Naive thymus-derived CD4-positive, alpha-beta T cell (primary cell): Measurements from ENCODE around the gene SLC8A3. TPM values are rescaled to one million over a fixed set of nuclear protein-coding genes. Genes with fewer than 3 reads are reported as not detected.

Experiments used
- ATAC-seq: fragments of 150-1000 bp; cut with Tn5 transposase; 2 replicates; pipeline ENCODE4 v1.10.0; 2021; ENCODE audit warnings: mild to moderate bottlenecking, moderate library complexity
- CTCF ChIA-PET: fragments of 350-600 bp; sonication (Branson Sonifier 250); formaldehyde crosslinking; loops from one replicate; lab custom pipeline; 2021; ENCODE audit warnings: antibody characterized with exemption; lab: Charles Lee
- POLR2A ChIA-PET: fragments of 350-600 bp; sonication (Branson Sonifier 250); formaldehyde crosslinking; loops from one replicate; lab custom pipeline; 2021; ENCODE audit warnings: antibody characterized with exemption, inconsistent platforms; lab: Charles Lee
- DNase-seq, 9 donors: peaks; one replicate each; pipeline versions ENCODE4 v3.0.0 to v3.0.0-alpha.2; 2020 to 2022; ENCODE audit warnings: mixed read lengths in 1 of 9
- H3K27ac ChIP-seq: one replicate; pipeline ENCODE4 v1.7.0; 2013; ENCODE audit warnings: mild to moderate bottlenecking, low read depth, low read length, moderate library complexity
- H3K27me3 ChIP-seq, 2 donors: one replicate each; pipeline ENCODE4 v1.7.0; 2013; ENCODE audit warnings: low read length in 2 of 2, mild to moderate bottlenecking in 2 of 2, moderate library complexity in 2 of 2; ENCODE audit not compliant: control insufficient read depth in 2 of 2, insufficient read depth in 2 of 2
- H3K36me3 ChIP-seq, 3 experiments: 1 replicate in 2 of 3; 2 replicates in 1 of 3; pipeline ENCODE4 v1.7.0; 2013; ENCODE audit warnings: low read length in 3 of 3, mild to moderate bottlenecking in 3 of 3, moderate library complexity in 1 of 3; ENCODE audit not compliant: insufficient read depth in 3 of 3, control insufficient read depth in 2 of 3
- H3K4me1 ChIP-seq, 2 donors: one replicate each; pipeline ENCODE4 v1.7.0; 2013; ENCODE audit warnings: low read length in 2 of 2, mild to moderate bottlenecking in 2 of 2, moderate library complexity in 1 of 2; ENCODE audit not compliant: control insufficient read depth in 2 of 2, insufficient read depth in 2 of 2
- H3K4me3 ChIP-seq: 2 replicates; pipeline ENCODE4 v1.7.0; 2013; ENCODE audit warnings: mild to moderate bottlenecking, low read length
- H3K9me3 ChIP-seq, 3 experiments: 1 replicate in 2 of 3; 2 replicates in 1 of 3; pipeline ENCODE4 v1.7.0; 2013; ENCODE audit warnings: low read length in 3 of 3; ENCODE audit not compliant: control insufficient read depth in 2 of 3
- H3K27ac Mint-ChIP-seq, 9 donors: one replicate each; pipeline ENCODE4 v1.8.0; 2020 to 2022; ENCODE audit warnings: mixed read lengths in 9 of 9, mild to moderate bottlenecking in 8 of 9, moderate library complexity in 5 of 9, inconsistent platforms in 2 of 9
- H3K27me3 Mint-ChIP-seq, 5 donors: one replicate each; pipeline ENCODE4 v1.8.0; 2021 to 2022; ENCODE audit warnings: mixed read lengths in 5 of 5, mild to moderate bottlenecking in 1 of 5
- H3K36me3 Mint-ChIP-seq, 5 donors: one replicate each; pipeline ENCODE4 v1.8.0; 2020 to 2022; ENCODE audit warnings: mixed read lengths in 5 of 5, mild to moderate bottlenecking in 3 of 5, inconsistent platforms in 1 of 5
- H3K4me1 Mint-ChIP-seq, 7 donors: one replicate each; pipeline ENCODE4 v1.8.0; 2020 to 2022; ENCODE audit warnings: mixed read lengths in 7 of 7, mild to moderate bottlenecking in 3 of 7, inconsistent platforms in 1 of 7
- H3K4me3 Mint-ChIP-seq, 10 donors: one replicate each; pipeline ENCODE4 v1.8.0; 2020 to 2022; ENCODE audit warnings: mild to moderate bottlenecking in 10 of 10, mixed read lengths in 10 of 10, moderate library complexity in 6 of 10, inconsistent platforms in 2 of 10
- H3K9me3 Mint-ChIP-seq, 11 donors: one replicate each; pipeline ENCODE4 v1.8.0; 2020 to 2022; ENCODE audit warnings: mixed read lengths in 11 of 11, mild to moderate bottlenecking in 4 of 11, inconsistent platforms in 1 of 11, moderate library complexity in 1 of 11
- intact Hi-C, 2 donors: fragments of 100-400 bp; cut with micrococcal nuclease; formaldehyde crosslinking; loops; one replicate each; pipeline ENCODE4 v1.15.1; 2023
- polyA plus RNA-seq, 2 donors: library from polyadenylated mRNA; unstranded; fragments of 300-500 nt; fragmentation: Illumina TruSeq; gene quantifications; one replicate each; pipeline ENCODE4 v1.2.3, GENCODE V29; 2021
- total RNA-seq, 6 experiments: library from RNA in 5 of 6; stranded (reverse) in 5 of 6; gene quantifications; 1 replicate in 5 of 6; 2 replicates in 1 of 6; pipeline ENCODE4 v1.2.3 and lab custom pipeline; 2021 to 2026

Gene SLC8A3
- total and polyA plus RNA-seq, 7 experiments from 2014 or later = 0.13 to 0.47 (median 0.31) TPM; not detected in 4

DNA sequence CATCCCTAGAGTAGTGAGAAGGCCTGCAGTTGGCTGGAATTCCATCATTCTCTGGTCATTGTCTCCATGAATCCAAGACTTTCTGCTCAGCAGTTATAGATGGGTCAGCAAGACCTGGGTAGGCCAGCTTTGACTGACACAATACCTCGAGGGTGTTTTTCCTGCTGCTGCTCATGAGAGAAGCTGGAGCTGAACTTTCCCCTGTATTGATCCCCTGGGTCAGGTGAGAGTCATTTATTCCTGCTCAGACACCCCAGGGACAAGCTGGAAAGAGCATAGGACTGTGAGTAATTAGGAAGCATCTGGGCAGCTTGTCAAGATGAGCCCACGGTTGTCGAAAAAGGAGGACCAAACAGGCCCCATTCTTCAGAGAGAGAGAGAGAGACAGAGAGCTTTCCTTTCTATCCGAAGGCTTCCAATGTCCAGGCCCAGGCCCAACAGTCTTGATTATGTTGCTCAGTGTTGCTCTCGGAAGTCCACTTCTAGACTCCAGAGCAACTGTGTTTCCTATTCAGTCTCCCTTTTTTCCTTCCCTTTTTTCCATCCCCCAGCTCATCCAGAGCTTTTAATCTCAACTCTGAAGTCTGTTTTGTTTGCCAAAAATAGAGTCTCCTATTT lies 131.1 kb downstream of the SLC8A3 start:
- ATAC-seq (no peak), DNase-seq (no peak)
- peaks cover 0 to 13% (median 3%) of the 10 kb centered on the region in 11 donors for H3K9me3 Mint-ChIP-seq
- peaks cover 5 to 29% (median 19%) of the 10 kb centered on the region in 5 donors for H3K27me3 Mint-ChIP-seq
- no peak overlapping the region for H3K27ac Mint-ChIP-seq
- no peaks in the 10 kb centered on the region for H3K27me3 ChIP-seq
- no peak overlapping the region for H3K4me3 ChIP-seq
- intact Hi-C loops = no loop called here
- ChIA-PET CTCF (no interaction called here), POLR2A (no interaction called here)
- peaks cover 0 to 6% (median 1%) of the 10 kb centered on the region in 7 donors for H3K4me1 Mint-ChIP-seq
- H3K4me3 Mint-ChIP-seq = no peak overlapping the region
- H3K27ac ChIP-seq = no peak overlapping the region
- no peaks in the 10 kb centered on the region for H3K4me1 ChIP-seq
- H3K36me3 ChIP-seq = no peaks in the 10 kb centered on the region
- H3K36me3 Mint-ChIP-seq = no peaks in the 10 kb centered on the region
- H3K9me3 ChIP-seq = no peaks in the 10 kb centered on the region

- ATAC-seq = no peak
- intact Hi-C loops = no loop called here
- no peaks in the 10 kb centered on the region for H3K4me1 ChIP-seq
- no peaks in the 10 kb centered on the region for H3K36me3 ChIP-seq
- H3K27ac Mint-ChIP-seq = no peak overlapping the region
- peaks cover 0 to 14% (median 9%) of the 10 kb centered on the region in 5 donors for H3K27me3 Mint-ChIP-seq
- H3K27ac ChIP-seq = no peak overlapping the region
- peaks cover 0 to 13% (median 2%) of the 10 kb centered on the region in 11 donors for H3K9me3 Mint-ChIP-seq
- CTCF ChIA-PET = no interaction called here
- H3K27me3 ChIP-seq = no peaks in the 10 kb centered on the region
- no peaks in the 10 kb centered on the region for H3K36me3 Mint-ChIP-seq
- H3K9me3 ChIP-seq = no peaks in the 10 kb centered on the region
- peaks cover 0 to 10% (median 6%) of the 10 kb centered on the region in 7 donors for H3K4me1 Mint-ChIP-seq
- H3K4me3 Mint-ChIP-seq = no peak overlapping the region
- no peak overlapping the region for H3K4me3 ChIP-seq
- POLR2A ChIA-PET = no interaction called here
- peak in 1 of 9 donors; percentile 2 for DNase-seq
These were observed 135.8 kb downstream of the SLC8A3 start for GRCh38 chr14:70052990-70053389.

DNA sequence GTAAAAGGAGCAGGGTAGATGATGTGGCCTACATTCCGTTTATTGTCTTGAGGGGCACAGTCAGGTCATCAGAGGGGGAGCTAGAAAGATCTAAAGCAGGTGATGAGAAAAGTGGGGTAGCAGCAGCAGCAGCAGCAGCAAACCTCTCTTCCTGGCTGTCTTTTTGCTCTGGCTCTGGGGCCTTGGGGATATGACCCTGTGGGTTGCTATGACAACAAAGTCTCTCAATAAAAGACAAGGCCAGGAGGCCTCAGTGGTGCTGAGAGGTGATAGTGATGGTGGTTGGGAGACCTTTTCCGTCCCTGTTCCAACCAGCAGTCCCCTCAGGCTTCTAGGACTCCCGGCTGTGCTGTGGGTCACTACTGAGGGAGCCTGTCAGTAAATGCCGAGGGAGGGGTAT lies 138.6 kb downstream of the SLC8A3 start:
- Histone ChIP-seq H3K36me3 (no peaks in the 10 kb centered on the region), H3K9me3 (no peaks in the 10 kb centered on the region), H3K27ac (no peak overlapping the region), H3K27me3 (no peaks in the 10 kb centered on the region), H3K4me3 (no peak overlapping the region), H3K4me1 (no peaks in the 10 kb centered on the region)
- Mint-ChIP-seq H3K27ac (no peak overlapping the region), H3K9me3 (peaks cover 0 to 11% (median 0%) of the 10 kb centered on the region in 11 donors), H3K4me1 (peaks cover 0 to 10% (median 6%) of the 10 kb centered on the region in 7 donors), H3K36me3 (no peaks in the 10 kb centered on the region), H3K4me3 (no peak overlapping the region), H3K27me3 (peaks cover 0 to 7% (median 5%) of the 10 kb centered on the region in 5 donors)
- no peak for DNase-seq
- POLR2A ChIA-PET = no interaction called here
- CTCF ChIA-PET = no interaction called here
- intact Hi-C loops = no loop called here
- ATAC-seq = no peak

DNA sequence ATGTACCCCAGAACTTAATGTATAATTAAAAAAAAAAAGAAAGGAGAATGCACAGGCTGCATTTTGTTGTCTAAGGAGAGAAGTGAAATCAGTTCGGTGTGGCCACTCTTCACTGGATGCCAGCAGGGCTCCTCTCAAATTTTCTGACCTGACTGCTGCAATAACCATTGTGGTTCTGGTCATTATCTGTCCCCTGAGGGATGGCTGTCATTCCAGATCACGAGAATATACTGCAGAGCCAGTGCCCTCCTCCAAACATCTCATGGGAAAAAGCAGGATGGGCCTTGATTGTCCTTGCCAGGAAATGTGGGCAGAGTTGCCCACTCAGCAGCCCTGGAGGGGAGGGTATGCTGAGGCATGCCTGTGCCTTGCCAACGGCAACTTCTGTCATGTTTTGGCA lies 139.1 kb downstream of the SLC8A3 start:
- Histone ChIP-seq H3K9me3 (no peaks in the 10 kb centered on the region), H3K36me3 (no peaks in the 10 kb centered on the region), H3K4me1 (no peaks in the 10 kb centered on the region), H3K27ac (no peak overlapping the region), H3K27me3 (no peaks in the 10 kb centered on the region), H3K4me3 (no peak overlapping the region)
- DNase-seq (no peak), ATAC-seq (no peak)
- ChIA-PET POLR2A (no interaction called here), CTCF (no interaction called here)
- H3K27ac Mint-ChIP-seq = no peak overlapping the region
- intact Hi-C loops = no loop called here
- peaks cover 0 to 10% (median 6%) of the 10 kb centered on the region in 7 donors for H3K4me1 Mint-ChIP-seq
- no peak overlapping the region for H3K4me3 Mint-ChIP-seq
- H3K9me3 Mint-ChIP-seq = peaks cover 0 to 11% (median 0%) of the 10 kb centered on the region in 11 donors
- peaks cover 2 to 11% (median 9%) of the 10 kb centered on the region in 5 donors for H3K27me3 Mint-ChIP-seq
- H3K36me3 Mint-ChIP-seq = no peaks in the 10 kb centered on the region

GRCh38 chr14:70048313-70048654 lies 140.5 kb downstream of the SLC8A3 start:
- no peaks in the 10 kb centered on the region for H3K36me3 ChIP-seq
- peaks cover 0 to 10% (median under 1%) of the 10 kb centered on the region in 7 donors for H3K4me1 Mint-ChIP-seq
- H3K9me3 Mint-ChIP-seq = peaks cover 0 to 4% (median 0%) of the 10 kb centered on the region in 11 donors
- ChIA-PET POLR2A (no interaction called here), CTCF (no interaction called here)
- H3K36me3 Mint-ChIP-seq = no peaks in the 10 kb centered on the region
- no peak overlapping the region for H3K27ac ChIP-seq
- DNase-seq (no peak), ATAC-seq (no peak)
- no peaks in the 10 kb centered on the region for H3K4me1 ChIP-seq
- intact Hi-C loops = no loop called here
- H3K27me3 Mint-ChIP-seq = peaks cover 3 to 15% (median 9%) of the 10 kb centered on the region in 5 donors
- no peak overlapping the region for H3K4me3 Mint-ChIP-seq
- H3K9me3 ChIP-seq = no peaks in the 10 kb centered on the region
- H3K27me3 ChIP-seq = no peaks in the 10 kb centered on the region
- no peak overlapping the region for H3K27ac Mint-ChIP-seq
- H3K4me3 ChIP-seq = no peak overlapping the region

DNA sequence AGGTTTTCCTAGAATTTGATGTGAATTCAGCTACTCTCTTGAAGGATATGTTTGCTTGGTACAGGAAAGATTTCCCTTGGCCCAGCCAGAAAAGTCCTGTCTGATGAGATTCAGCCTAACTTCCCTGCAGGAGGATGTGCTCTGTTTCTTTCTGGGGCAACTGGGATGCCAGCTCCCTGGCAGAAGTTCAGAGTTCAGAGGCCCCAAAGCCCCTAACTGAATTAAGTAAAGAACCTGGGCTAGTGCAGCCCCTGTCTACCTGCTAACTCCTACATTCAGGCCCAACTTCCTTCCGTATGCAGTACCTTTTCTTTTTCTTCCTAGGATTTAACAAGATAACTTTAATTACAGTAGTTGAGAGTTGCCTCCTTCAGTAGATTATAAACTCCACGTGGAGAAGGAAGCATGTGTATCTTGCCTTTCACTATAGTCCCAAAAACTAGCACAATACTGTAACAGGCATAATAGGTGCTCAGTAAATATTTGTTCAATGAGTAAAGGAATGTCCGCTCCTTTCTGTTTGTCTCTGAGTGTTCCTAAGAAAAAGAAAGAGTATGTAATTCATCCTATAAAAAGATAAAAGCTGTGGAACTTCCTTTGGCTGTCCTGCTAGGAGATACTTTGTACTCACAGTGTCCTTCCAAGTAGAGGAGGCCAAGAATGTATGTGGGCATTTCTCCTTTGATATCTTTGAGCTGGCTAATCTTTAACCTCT lies 141.0 kb downstream of the SLC8A3 start:
- peaks cover 6 to 20% (median 12%) of the 10 kb centered on the region in 5 donors for H3K27me3 Mint-ChIP-seq
- H3K36me3 Mint-ChIP-seq = no peaks in the 10 kb centered on the region
- H3K4me3 Mint-ChIP-seq = no peak overlapping the region
- ATAC-seq (no peak), DNase-seq (no peak)
- Histone ChIP-seq H3K9me3 (no peaks in the 10 kb centered on the region), H3K36me3 (no peaks in the 10 kb centered on the region), H3K4me1 (no peaks in the 10 kb centered on the region), H3K27ac (no peak overlapping the region), H3K4me3 (no peak overlapping the region), H3K27me3 (no peaks in the 10 kb centered on the region)
- H3K4me1 Mint-ChIP-seq = peaks cover 0 to 10% (median 0%) of the 10 kb centered on the region in 7 donors
- ChIA-PET POLR2A (no interaction called here), CTCF (no interaction called here)
- H3K9me3 Mint-ChIP-seq = peaks cover 0 to 4% (median 0%) of the 10 kb centered on the region in 11 donors
- intact Hi-C loops = no loop called here
- no peak overlapping the region for H3K27ac Mint-ChIP-seq
